ENCODE data around the gene CHTOP.

The CHTOP gene

DNA sequence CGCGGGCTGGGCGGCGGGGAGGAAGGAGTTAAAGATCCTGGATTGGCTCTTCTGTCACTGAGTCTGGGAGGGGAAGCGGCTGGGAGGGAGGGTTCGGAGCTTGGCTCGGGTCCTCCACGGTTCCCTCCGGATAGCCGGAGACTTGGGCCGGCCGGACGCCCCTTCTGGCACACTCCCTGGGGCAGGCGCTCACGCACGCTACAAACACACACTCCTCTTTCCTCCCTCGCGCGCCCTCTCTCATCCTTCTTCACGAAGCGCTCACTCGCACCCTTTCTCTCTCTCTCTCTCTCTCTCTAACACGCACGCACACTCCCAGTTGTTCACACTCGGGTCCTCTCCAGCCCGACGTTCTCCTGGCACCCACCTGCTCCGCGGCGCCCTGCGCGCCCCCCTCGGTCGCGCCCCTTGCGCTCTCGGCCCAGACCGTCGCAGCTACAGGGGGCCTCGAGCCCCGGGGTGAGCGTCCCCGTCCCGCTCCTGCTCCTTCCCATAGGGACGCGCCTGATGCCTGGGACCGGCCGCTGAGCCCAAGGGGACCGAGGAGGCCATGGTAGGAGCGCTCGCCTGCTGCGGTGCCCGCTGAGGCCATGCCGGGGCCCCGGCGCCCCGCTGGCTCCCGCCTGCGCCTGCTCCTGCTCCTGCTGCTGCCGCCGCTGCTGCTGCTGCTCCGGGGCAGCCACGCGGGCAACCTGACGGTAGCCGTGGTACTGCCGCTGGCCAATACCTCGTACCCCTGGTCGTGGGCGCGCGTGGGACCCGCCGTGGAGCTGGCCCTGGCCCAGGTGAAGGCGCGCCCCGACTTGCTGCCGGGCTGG lies 44.9 kb downstream of the CHTOP start, which contains the start of gene NPR1 (continued):
- TF ChIP-seq, protein P1, sequence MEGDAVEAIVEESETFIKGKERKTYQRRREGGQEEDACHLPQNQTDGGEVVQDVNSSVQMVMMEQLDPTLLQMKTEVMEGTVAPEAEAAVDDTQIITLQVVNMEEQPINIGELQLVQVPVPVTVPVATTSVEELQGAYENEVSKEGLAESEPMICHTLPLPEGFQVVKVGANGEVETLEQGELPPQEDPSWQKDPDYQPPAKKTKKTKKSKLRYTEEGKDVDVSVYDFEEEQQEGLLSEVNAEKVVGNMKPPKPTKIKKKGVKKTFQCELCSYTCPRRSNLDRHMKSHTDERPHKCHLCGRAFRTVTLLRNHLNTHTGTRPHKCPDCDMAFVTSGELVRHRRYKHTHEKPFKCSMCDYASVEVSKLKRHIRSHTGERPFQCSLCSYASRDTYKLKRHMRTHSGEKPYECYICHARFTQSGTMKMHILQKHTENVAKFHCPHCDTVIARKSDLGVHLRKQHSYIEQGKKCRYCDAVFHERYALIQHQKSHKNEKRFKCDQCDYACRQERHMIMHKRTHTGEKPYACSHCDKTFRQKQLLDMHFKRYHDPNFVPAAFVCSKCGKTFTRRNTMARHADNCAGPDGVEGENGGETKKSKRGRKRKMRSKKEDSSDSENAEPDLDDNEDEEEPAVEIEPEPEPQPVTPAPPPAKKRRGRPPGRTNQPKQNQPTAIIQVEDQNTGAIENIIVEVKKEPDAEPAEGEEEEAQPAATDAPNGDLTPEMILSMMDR (tag by site-specific recombination; IDR thresholded peaks at IDR 0.05) = peak; percentile 85
- TF ChIP-seq ZNF555 (tag by site-specific recombination; conservative IDR thresholded peaks at IDR 0.05) (no peak), ZNF837 (tag by site-specific recombination; IDR thresholded peaks at IDR 0.05) (no peak), ZNF777 (tag by site-specific recombination; IDR thresholded peaks at IDR 0.05; ENCODE audit: borderline replicate concordance) (peak; percentile 89; the same call in 1 of the 2 replicates), ZNF600 (tag by site-specific recombination; IDR thresholded peaks at IDR 0.05) (0 out of 2 replicates have a peak, but pooled peaks have one; percentile 27), ZSCAN30 (tag by site-specific recombination; IDR thresholded peaks at IDR 0.05) (peak; percentile 17; the same call in 1 of the 2 replicates), ZNF350 (tag by site-specific recombination; IDR thresholded peaks at IDR 0.05) (no peak), ZNF132 (tag by site-specific recombination; IDR thresholded peaks at IDR 0.05; ENCODE audit: borderline replicate concordance) (no peak), ZNF792 (tag by site-specific recombination; IDR thresholded peaks at IDR 0.05) (0 out of 2 replicates have a peak, but pooled peaks have one; percentile 24), ZNF19 (tag by site-specific recombination; IDR thresholded peaks at IDR 0.05; ENCODE audit: low read depth) (no peak), BCL11B (tag by site-specific recombination; IDR thresholded peaks at IDR 0.05; ENCODE audit: low read depth) (no peak), SCRT1 (tag by site-specific recombination; IDR thresholded peaks at IDR 0.05; ENCODE audit: borderline replicate concordance) (no peak), ZNF660 (tag by site-specific recombination; IDR thresholded peaks at IDR 0.05) (no peak), ZNF302 (tag by site-specific recombination; IDR thresholded peaks at IDR 0.05; ENCODE audit: low read depth) (no peak), ZNF76 (tag by site-specific recombination; IDR thresholded peaks at IDR 0.05; ENCODE audit: borderline replicate concordance, low read depth) (peak; percentile 63; the same call in 1 of the 2 replicates), KLF7 (tag by site-specific recombination; IDR thresholded peaks at IDR 0.05; ENCODE audit: borderline replicate concordance) (peak; percentile 23; the same call in 1 of the 2 replicates), ZBTB48 (tag by site-specific recombination; IDR thresholded peaks at IDR 0.05) (peak; percentile 78), KLF1 (tag by site-specific recombination; IDR thresholded peaks at IDR 0.05) (0 out of 2 replicates have a peak, but pooled peaks have one; percentile 45), ZNF341 (tag by site-specific recombination; IDR thresholded peaks at IDR 0.05; ENCODE audit: low read depth) (peak; percentile 89)
- TF ChIP-seq, protein P2, sequence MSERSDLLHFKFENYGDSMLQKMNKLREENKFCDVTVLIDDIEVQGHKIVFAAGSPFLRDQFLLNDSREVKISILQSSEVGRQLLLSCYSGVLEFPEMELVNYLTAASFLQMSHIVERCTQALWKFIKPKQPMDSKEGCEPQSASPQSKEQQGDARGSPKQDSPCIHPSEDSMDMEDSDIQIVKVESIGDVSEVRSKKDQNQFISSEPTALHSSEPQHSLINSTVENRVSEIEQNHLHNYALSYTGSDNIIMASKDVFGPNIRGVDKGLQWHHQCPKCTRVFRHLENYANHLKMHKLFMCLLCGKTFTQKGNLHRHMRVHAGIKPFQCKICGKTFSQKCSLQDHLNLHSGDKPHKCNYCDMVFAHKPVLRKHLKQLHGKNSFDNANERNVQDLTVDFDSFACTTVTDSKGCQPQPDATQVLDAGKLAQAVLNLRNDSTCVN (tag by site-specific recombination; optimal IDR thresholded peaks at IDR 0.05) = peak; percentile 98
- TF ChIP-seq, protein P3, sequence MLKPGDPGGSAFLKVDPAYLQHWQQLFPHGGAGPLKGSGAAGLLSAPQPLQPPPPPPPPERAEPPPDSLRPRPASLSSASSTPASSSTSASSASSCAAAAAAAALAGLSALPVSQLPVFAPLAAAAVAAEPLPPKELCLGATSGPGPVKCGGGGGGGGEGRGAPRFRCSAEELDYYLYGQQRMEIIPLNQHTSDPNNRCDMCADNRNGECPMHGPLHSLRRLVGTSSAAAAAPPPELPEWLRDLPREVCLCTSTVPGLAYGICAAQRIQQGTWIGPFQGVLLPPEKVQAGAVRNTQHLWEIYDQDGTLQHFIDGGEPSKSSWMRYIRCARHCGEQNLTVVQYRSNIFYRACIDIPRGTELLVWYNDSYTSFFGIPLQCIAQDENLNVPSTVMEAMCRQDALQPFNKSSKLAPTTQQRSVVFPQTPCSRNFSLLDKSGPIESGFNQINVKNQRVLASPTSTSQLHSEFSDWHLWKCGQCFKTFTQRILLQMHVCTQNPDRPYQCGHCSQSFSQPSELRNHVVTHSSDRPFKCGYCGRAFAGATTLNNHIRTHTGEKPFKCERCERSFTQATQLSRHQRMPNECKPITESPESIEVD (tag by site-specific recombination; IDR thresholded peaks at IDR 0.05) = no peak
- TF ChIP-seq, protein P4, sequence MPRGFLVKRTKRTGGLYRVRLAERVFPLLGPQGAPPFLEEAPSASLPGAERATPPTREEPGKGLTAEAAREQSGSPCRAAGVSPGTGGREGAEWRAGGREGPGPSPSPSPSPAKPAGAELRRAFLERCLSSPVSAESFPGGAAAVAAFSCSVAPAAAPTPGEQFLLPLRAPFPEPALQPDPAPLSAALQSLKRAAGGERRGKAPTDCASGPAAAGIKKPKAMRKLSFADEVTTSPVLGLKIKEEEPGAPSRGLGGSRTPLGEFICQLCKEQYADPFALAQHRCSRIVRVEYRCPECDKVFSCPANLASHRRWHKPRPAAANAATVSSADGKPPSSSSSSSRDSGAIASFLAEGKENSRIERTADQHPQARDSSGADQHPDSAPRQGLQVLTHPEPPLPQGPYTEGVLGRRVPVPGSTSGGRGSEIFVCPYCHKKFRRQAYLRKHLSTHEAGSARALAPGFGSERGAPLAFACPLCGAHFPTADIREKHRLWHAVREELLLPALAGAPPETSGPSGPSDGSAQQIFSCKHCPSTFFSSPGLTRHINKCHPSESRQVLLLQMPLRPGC (tag by site-specific recombination; IDR thresholded peaks at IDR 0.05) = no peak
- TF ChIP-seq, protein P5, sequence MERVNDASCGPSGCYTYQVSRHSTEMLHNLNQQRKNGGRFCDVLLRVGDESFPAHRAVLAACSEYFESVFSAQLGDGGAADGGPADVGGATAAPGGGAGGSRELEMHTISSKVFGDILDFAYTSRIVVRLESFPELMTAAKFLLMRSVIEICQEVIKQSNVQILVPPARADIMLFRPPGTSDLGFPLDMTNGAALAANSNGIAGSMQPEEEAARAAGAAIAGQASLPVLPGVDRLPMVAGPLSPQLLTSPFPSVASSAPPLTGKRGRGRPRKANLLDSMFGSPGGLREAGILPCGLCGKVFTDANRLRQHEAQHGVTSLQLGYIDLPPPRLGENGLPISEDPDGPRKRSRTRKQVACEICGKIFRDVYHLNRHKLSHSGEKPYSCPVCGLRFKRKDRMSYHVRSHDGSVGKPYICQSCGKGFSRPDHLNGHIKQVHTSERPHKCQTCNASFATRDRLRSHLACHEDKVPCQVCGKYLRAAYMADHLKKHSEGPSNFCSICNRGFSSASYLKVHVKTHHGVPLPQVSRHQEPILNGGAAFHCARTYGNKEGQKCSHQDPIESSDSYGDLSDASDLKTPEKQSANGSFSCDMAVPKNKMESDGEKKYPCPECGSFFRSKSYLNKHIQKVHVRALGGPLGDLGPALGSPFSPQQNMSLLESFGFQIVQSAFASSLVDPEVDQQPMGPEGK (tag by site-specific recombination; IDR thresholded peaks at IDR 0.05) = peak; percentile 93
- TF ChIP-seq, protein P6, sequence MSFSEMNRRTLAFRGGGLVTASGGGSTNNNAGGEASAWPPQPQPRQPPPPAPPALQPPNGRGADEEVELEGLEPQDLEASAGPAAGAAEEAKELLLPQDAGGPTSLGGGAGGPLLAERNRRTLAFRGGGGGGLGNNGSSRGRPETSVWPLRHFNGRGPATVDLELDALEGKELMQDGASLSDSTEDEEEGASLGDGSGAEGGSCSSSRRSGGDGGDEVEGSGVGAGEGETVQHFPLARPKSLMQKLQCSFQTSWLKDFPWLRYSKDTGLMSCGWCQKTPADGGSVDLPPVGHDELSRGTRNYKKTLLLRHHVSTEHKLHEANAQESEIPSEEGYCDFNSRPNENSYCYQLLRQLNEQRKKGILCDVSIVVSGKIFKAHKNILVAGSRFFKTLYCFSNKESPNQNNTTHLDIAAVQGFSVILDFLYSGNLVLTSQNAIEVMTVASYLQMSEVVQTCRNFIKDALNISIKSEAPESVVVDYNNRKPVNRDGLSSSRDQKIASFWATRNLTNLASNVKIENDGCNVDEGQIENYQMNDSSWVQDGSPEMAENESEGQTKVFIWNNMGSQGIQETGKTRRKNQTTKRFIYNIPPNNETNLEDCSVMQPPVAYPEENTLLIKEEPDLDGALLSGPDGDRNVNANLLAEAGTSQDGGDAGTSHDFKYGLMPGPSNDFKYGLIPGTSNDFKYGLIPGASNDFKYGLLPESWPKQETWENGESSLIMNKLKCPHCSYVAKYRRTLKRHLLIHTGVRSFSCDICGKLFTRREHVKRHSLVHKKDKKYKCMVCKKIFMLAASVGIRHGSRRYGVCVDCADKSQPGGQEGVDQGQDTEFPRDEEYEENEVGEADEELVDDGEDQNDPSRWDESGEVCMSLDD (tag by site-specific recombination; IDR thresholded peaks at IDR 0.05) = peak; percentile 87
